ENCODE data around the gene RAPGEF5. TPM values are rescaled to one million over a fixed set of nuclear protein-coding genes. Genes with fewer than 3 reads are reported as not detected.

RAPGEF5 gene
- total and polyA plus RNA-seq, 4 experiments from 2014 or later, result not detected

DNA sequence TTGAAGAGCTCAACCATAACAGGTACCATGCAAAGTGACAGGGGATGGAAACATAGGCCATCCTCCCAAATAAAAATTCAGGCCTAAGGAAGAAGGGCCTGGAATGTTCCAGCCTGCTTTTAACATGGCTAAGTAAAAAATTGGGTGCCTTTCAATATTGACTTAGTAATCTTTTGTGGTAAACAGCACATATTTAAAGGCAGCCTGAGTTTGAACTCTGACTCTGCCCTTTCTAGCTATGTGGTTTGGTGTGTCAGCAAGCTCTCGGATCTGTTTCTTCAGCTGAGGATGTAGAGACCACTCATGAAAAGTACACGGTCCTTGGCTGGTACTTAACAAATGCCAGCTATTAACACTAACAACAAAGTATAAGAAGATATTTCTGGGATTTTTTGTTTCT lies 219.5 kb downstream of the RAPGEF5 start:
- Mint-ChIP-seq H3K36me3 (no peaks in the 10 kb centered on the region), H3K27ac (no peak overlapping the region), H3K4me1 (no peaks in the 10 kb centered on the region), H3K27me3 (peaks cover 5 to 6% of the 10 kb centered on the region in 2 donors), H3K4me3 (no peak overlapping the region), H3K9me3 (peaks cover 0 to 2% (median 0%) of the 10 kb centered on the region in 8 donors)
- Histone ChIP-seq H3K36me3 (ENCODE audit: insufficient read depth, low read length) (no peaks in the 10 kb centered on the region), H3K27ac (ENCODE audit: low read depth, low read length) (no peak overlapping the region), H3K4me3 (ENCODE audit: low read length in 2 of 2) (no peak overlapping the region), H3K9me3 (ENCODE audit: control insufficient read depth in 1 of 2, low read length in 2 of 2) (no peaks in the 10 kb centered on the region), H3K4me1 (ENCODE audit: insufficient read depth, low read length) (no peaks in the 10 kb centered on the region), H3K27me3 (ENCODE audit: insufficient read depth, low read length) (no peaks in the 10 kb centered on the region)
- intact Hi-C loops (cut with micrococcal nuclease), result no loop called here
- ChIA-PET POLR2A (ENCODE audit: partially characterized antibody) (no interaction called here), CTCF (ENCODE audit: partially characterized antibody) (no interaction called here)
- no peak for DNase-seq

DNA sequence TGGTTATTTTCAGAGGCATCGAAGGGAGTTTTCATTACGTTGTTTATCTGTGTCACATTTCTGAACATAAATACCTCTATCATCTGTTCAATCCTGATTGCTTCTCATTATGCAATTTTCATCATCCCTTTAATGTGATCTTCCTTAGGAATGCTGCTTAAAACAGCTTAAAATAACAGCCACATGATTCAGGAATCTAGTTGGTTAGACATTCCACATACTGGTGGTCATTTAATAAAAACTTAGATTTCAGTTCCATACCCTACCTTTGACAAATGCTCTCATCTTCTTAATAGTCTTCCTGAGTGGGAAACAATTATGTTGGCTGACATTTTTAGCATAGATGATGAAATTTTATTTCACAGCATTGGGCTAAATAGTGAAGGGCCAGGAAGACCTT lies 219.9 kb downstream of the RAPGEF5 start:
- Histone ChIP-seq H3K27me3 (ENCODE audit: insufficient read depth, low read length) (no peaks in the 10 kb centered on the region), H3K9me3 (ENCODE audit: control insufficient read depth in 1 of 2, low read length in 2 of 2) (no peaks in the 10 kb centered on the region), H3K4me1 (ENCODE audit: insufficient read depth, low read length) (no peaks in the 10 kb centered on the region), H3K4me3 (ENCODE audit: low read length in 2 of 2) (no peak overlapping the region), H3K36me3 (ENCODE audit: insufficient read depth, low read length) (no peaks in the 10 kb centered on the region), H3K27ac (ENCODE audit: low read depth, low read length) (no peak overlapping the region)
- peaks cover 5 to 6% of the 10 kb centered on the region in 2 donors for H3K27me3 Mint-ChIP-seq
- H3K27ac Mint-ChIP-seq, result no peak overlapping the region
- H3K4me1 Mint-ChIP-seq, result no peaks in the 10 kb centered on the region
- DNase-seq, result no peak
- no peak overlapping the region for H3K4me3 Mint-ChIP-seq
- intact Hi-C loops (cut with micrococcal nuclease), result no loop called here
- no peaks in the 10 kb centered on the region for H3K36me3 Mint-ChIP-seq
- CTCF ChIA-PET (ENCODE audit: partially characterized antibody), result no interaction called here
- H3K9me3 Mint-ChIP-seq, result peaks cover 0 to 2% (median 0%) of the 10 kb centered on the region in 8 donors
- POLR2A ChIA-PET (ENCODE audit: partially characterized antibody), result no interaction called here

DNA sequence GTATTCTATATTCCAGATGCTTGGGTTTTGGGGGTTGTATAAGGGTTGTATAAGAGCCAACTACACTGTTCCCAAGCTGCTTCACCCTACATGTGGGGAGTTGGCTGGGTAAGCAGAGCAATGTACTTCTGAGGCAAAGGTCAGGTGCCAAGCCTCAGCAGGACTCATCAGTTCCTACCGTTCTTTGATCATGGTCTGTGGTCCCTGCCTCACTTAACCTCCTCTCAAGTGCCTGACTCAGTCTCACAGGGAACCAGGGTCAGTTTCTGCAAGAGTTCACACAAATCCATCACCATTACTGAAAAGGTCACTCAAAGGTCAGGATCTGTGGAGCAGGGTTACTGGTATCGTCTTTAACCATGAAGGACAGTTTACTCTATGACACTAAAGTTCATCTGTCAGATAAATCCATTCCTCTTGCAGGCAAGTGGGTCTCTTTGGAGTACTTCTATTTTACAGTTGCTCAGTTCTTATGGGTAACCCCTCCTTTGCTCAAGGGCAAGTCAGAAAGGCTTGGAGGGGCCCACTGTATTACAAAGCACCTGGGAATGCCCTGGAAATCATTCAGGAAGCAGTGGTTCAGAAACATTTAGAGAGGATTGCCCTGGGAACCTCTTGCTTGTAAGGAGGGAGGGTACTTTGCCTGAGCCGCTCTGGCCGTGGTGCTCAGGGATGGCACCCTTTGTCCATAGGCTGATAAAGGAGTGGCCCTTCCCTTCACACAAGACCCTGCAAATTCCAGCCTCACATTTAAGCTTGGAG lies 227.0 kb downstream of the RAPGEF5 start:
- no peak overlapping the region for H3K4me3 ChIP-seq (ENCODE audit: low read length in 2 of 2)
- no peak overlapping the region for H3K27ac ChIP-seq (ENCODE audit: low read depth, low read length)
- no peak overlapping the region for H3K4me3 Mint-ChIP-seq
- H3K27me3 ChIP-seq (ENCODE audit: insufficient read depth, low read length), result no peaks in the 10 kb centered on the region
- ChIA-PET POLR2A (ENCODE audit: partially characterized antibody) (no interaction called here), CTCF (ENCODE audit: partially characterized antibody) (no interaction called here)
- H3K4me1 ChIP-seq (ENCODE audit: insufficient read depth, low read length), result no peaks in the 10 kb centered on the region
- peaks cover 12 to 18% of the 10 kb centered on the region in 2 donors for H3K27me3 Mint-ChIP-seq
- no peaks in the 10 kb centered on the region for H3K36me3 Mint-ChIP-seq
- no peaks in the 10 kb centered on the region for H3K4me1 Mint-ChIP-seq
- no peaks in the 10 kb centered on the region for H3K9me3 Mint-ChIP-seq
- H3K36me3 ChIP-seq (ENCODE audit: insufficient read depth, low read length), result no peaks in the 10 kb centered on the region
- DNase-seq, result no peak
- no peak overlapping the region for H3K27ac Mint-ChIP-seq
- intact Hi-C loops (cut with micrococcal nuclease), result no loop called here
- H3K9me3 ChIP-seq (ENCODE audit: control insufficient read depth in 1 of 2, low read length in 2 of 2), result no peaks in the 10 kb centered on the region

GRCh38 chr7:22129166-22129565 lies 227.8 kb downstream of the RAPGEF5 start:
- H3K27ac Mint-ChIP-seq, result no peak overlapping the region
- ChIA-PET POLR2A (ENCODE audit: partially characterized antibody) (no interaction called here), CTCF (ENCODE audit: partially characterized antibody) (interaction anchor here (1.1 to 3.0 kb wide), 2 partner anchors 20 to 26 kb away, joined by 3 to 13 read pairs; no protein-coding TSS in a partner anchor)
- no peaks in the 10 kb centered on the region for H3K36me3 Mint-ChIP-seq
- DNase-seq, result no peak
- no peak overlapping the region for H3K27ac ChIP-seq (ENCODE audit: low read depth, low read length)
- no peaks in the 10 kb centered on the region for H3K36me3 ChIP-seq (ENCODE audit: insufficient read depth, low read length)
- peaks cover 12 to 18% of the 10 kb centered on the region in 2 donors for H3K27me3 Mint-ChIP-seq
- intact Hi-C loops (cut with micrococcal nuclease), result no loop called here
- no peak overlapping the region for H3K4me3 ChIP-seq (ENCODE audit: low read length in 2 of 2)
- no peaks in the 10 kb centered on the region for H3K4me1 ChIP-seq (ENCODE audit: insufficient read depth, low read length)
- no peaks in the 10 kb centered on the region for H3K4me1 Mint-ChIP-seq
- no peaks in the 10 kb centered on the region for H3K27me3 ChIP-seq (ENCODE audit: insufficient read depth, low read length)
- no peaks in the 10 kb centered on the region for H3K9me3 ChIP-seq (ENCODE audit: control insufficient read depth in 1 of 2, low read length in 2 of 2)
- no peak overlapping the region for H3K4me3 Mint-ChIP-seq
- no peaks in the 10 kb centered on the region for H3K9me3 Mint-ChIP-seq

GRCh38 chr7:22128528-22128920 lies 228.4 kb downstream of the RAPGEF5 start:
- Histone ChIP-seq H3K27me3 (ENCODE audit: insufficient read depth, low read length) (no peaks in the 10 kb centered on the region), H3K36me3 (ENCODE audit: insufficient read depth, low read length) (no peaks in the 10 kb centered on the region), H3K27ac (ENCODE audit: low read depth, low read length) (no peak overlapping the region), H3K4me3 (ENCODE audit: low read length in 2 of 2) (no peak overlapping the region), H3K4me1 (ENCODE audit: insufficient read depth, low read length) (no peaks in the 10 kb centered on the region), H3K9me3 (ENCODE audit: control insufficient read depth in 1 of 2, low read length in 2 of 2) (no peaks in the 10 kb centered on the region)
- intact Hi-C loops (cut with micrococcal nuclease), result no loop called here
- Mint-ChIP-seq H3K27ac (no peak overlapping the region), H3K4me1 (no peaks in the 10 kb centered on the region), H3K4me3 (no peak overlapping the region), H3K36me3 (no peaks in the 10 kb centered on the region), H3K27me3 (peaks cover 10 to 18% of the 10 kb centered on the region in 2 donors), H3K9me3 (no peaks in the 10 kb centered on the region)
- ChIA-PET CTCF (ENCODE audit: partially characterized antibody) (interaction anchor here (0.9 to 3.0 kb wide), 3 partner anchors 19 to 25 kb away, joined by 3 to 13 read pairs (median 3); no protein-coding TSS in a partner anchor), POLR2A (ENCODE audit: partially characterized antibody) (no interaction called here)
- no peak for DNase-seq

DNA sequence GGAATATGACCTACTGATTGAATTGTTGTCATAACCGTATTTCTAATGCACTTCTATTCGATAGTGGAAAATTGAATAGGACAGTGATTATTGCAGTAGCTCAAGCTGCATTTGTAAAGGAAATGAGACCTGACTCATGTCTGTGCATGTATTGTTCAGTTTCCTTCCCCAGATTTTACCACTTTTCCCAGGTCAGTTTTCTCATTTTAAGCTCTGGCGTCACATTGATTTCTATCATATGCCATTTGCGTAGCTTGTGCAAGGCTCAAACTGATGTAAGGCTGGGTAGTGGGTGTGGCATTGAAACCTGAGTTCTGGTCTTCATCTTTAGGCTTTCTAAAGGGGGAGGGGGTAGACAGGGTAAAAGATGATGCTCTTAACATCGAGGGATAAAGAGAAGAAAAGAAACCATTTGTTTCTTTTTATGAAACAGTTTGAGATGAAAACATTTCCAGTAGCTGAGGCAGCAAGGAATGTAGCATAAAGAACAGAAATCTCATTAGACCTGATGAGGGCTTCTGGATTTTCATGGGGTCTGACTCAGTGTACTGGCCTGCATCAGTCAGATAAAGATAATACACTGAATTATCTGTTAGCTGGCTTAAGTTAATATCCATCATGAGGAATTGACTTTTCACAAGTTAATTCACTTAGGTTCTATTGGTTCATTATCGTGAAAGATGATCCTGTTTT lies 229.0 kb downstream of the RAPGEF5 start:
- H3K4me3 ChIP-seq (ENCODE audit: low read length in 2 of 2), result no peak overlapping the region
- POLR2A ChIA-PET (ENCODE audit: partially characterized antibody), result no interaction called here
- Mint-ChIP-seq H3K27me3 (peaks cover 10 to 19% of the 10 kb centered on the region in 2 donors), H3K36me3 (no peaks in the 10 kb centered on the region), H3K4me3 (no peak overlapping the region), H3K27ac (no peak overlapping the region), H3K4me1 (peaks cover 0 to 2% (median 0%) of the 10 kb centered on the region in 4 donors), H3K9me3 (no peaks in the 10 kb centered on the region)
- intact Hi-C loops (cut with micrococcal nuclease), result no loop called here
- no peak overlapping the region for H3K27ac ChIP-seq (ENCODE audit: low read depth, low read length)
- H3K9me3 ChIP-seq (ENCODE audit: control insufficient read depth in 1 of 2, low read length in 2 of 2), result no peaks in the 10 kb centered on the region
- no peak for DNase-seq
- CTCF ChIA-PET (ENCODE audit: partially characterized antibody), result interaction anchor here (0.9 to 3.0 kb wide), 3 partner anchors 12 to 22 kb away, joined by 3 to 13 read pairs (median 3); no protein-coding TSS in a partner anchor
- no peaks in the 10 kb centered on the region for H3K4me1 ChIP-seq (ENCODE audit: insufficient read depth, low read length)
- H3K27me3 ChIP-seq (ENCODE audit: insufficient read depth, low read length), result no peaks in the 10 kb centered on the region
- no peaks in the 10 kb centered on the region for H3K36me3 ChIP-seq (ENCODE audit: insufficient read depth, low read length)

GRCh38 chr7:22125436-22125835 lies 231.5 kb downstream of the RAPGEF5 start:
- DNase-seq, result no peak
- ChIA-PET POLR2A (ENCODE audit: partially characterized antibody) (no interaction called here), CTCF (ENCODE audit: partially characterized antibody) (interaction anchor here (1.0 to 5.1 kb wide), 2 partner anchors 15 to 22 kb away, joined by 4 to 22 read pairs; no protein-coding TSS in a partner anchor)
- peaks cover 8% of the 10 kb centered on the region for H3K4me1 ChIP-seq (ENCODE audit: insufficient read depth, low read length)
- H3K27ac ChIP-seq (ENCODE audit: low read depth, low read length), result no peak overlapping the region
- no peak overlapping the region for H3K4me3 ChIP-seq (ENCODE audit: low read length in 2 of 2)
- H3K27me3 Mint-ChIP-seq, result peaks cover 12 to 22% of the 10 kb centered on the region in 2 donors
- no peaks in the 10 kb centered on the region for H3K9me3 ChIP-seq (ENCODE audit: control insufficient read depth in 1 of 2, low read length in 2 of 2)
- intact Hi-C loops (cut with micrococcal nuclease), result no loop called here
- H3K4me3 Mint-ChIP-seq, result no peak overlapping the region
- no peaks in the 10 kb centered on the region for H3K36me3 Mint-ChIP-seq
- no peaks in the 10 kb centered on the region for H3K9me3 Mint-ChIP-seq
- no peak overlapping the region for H3K27ac Mint-ChIP-seq
- peaks cover 8 to 11% (median 9%) of the 10 kb centered on the region in 4 donors for H3K4me1 Mint-ChIP-seq
- no peaks in the 10 kb centered on the region for H3K36me3 ChIP-seq (ENCODE audit: insufficient read depth, low read length)
- H3K27me3 ChIP-seq (ENCODE audit: insufficient read depth, low read length), result no peaks in the 10 kb centered on the region
